Putamen (tissue), 1 donor: Measurements from ENCODE around the gene RXRB.
"Not testable (repeated sequence)": the region's sequence is repeated elsewhere in the genome, so short reads cannot be mapped to it uniquely, and the experiment has no call there.

ENCODE experiments used
- DNase-seq: peaks from one replicate; pipeline ENCODE4 v3.0.0-alpha.2; 2016; ENCODE audit warnings: low spot score

RXRB gene

DNA sequence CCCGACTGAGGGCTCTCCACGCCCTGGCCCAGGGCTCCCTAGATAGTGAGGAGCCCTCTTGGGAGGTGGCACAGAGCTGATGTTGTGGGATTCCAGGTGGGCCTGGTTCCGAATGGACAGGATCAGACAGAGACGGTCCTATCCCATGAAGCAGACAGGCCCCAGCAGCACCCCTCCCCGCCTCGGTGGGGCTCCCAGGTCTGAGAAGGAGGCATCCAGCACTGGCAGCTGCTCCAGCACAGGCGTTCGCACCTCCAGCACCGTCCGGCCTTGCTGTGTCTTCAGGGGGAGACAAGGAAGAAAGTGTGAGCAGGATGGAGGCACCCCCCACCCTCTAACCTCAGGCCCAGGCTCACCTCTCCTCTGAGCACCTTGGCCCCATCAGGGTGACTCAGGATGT lies 36.9 kb downstream of the RXRB start:
- DNase-seq, result no peak

DNA sequence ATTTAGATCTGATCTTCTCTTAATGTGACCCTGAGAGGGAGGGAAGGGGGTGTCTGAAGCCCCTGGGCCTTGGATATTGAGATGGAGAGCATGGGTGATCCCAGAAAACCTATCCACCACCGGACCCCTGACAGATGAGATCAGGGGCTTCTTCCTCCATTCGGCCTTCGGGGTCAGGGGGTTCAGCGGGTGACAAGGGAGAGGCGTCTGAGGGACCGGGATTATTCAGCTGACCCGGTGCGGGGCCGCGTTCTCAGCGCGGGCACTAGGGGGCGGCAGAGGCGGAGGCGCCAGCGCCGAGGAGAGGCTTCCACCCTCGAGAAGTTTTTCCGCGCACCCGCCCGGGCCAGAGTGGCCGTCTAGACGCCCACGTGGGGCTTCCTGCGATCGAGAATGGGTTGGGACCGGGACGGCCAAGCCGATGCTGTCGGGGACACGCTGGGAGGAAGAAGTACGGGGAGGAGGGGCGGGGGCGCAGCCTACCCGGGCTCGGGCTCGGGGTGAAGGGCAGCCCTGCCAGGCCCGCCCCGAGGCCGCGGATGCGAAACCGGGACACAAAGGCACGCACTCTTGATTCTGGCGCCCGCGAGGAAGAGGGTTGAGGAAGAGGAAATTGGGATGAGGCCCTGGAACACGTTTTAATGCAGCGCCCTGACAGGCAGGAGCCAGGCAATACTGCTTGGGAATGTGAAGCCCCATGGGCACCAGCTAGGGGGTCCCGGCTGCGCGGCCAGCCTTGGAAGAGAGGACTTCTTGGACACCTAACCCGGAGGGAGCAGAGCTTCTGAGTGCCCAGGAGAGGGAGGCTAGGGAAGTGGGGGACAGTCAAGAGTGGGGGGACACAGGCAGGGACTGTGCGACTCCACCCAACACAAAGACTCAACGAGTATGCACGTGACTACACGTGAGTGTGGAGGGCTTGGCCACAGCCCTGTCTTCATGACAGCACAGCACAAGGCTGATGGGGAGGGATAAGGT lies 38.8 kb downstream of the RXRB start:
- DNase-seq, result peak; percentile 47

DNA sequence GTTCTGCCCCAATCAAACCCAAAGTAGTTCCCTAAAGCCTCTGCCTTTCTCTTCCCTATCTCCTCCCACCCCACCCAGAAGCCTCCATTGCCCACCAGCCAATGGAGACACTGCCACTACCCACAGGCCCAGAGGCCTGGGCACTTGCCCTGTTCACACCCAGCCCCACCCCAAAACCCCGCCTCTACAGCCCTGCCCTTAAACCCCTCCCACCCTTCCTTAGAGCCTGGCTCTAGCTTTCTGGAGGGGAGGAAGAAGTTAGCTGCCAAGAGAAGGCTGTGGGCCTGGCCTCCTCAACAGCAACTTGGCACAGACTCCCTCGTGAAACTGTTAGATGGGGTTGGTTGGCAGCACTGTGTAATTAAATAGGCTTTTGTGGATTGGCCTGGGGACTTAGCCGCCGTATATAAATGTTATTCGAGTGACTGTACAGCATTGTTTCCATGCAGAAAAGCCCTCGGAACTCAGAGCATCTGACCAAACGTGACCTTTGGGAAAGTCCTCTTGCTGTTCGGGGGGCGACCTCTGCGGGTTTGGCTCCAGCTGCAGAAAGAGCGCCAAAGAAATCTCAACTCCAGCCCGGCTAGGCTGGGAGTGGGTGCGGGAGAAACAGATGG lies 39.6 kb downstream of the RXRB start:
- peak; percentile 28 for DNase-seq

DNA sequence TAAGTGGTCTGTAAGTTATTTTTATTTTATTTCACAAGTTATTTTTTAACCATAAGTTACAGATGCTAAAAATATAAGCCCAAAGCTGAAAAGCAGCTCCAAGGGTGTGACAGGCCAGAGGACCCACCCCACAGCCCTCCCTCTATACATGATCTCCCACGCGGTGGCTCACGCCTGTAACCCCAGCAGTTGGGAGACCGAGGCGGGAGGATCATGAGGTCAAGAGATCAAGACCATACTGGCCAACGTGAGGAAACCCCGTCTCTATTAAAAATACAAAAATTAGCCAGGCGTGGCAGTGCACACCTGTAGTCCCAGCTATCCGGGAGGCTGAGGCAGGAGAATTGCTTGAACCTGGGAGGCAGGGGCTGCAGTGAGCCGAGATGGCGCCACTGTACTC lies 40.4 kb downstream of the RXRB start:
- no peak for DNase-seq

DNA sequence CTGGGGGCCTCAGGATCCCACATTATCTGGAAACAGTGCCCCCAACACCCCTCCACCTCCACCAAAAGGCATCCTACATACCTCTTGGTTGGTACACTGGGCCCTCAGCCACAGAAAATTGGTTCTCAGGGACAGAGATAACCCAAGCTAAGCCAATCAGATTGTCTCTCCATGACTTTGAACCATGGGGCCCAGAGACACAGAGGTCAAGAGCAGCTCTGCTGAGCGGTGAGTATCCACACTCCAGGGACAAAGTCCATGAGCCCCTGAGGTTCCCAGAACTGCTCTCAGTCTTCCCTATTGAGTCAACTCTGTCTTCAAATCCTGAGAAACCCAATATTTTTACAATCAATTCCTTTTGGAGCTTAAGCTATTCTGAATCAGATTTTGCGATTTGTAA lies 43.5 kb downstream of the RXRB start:
- no peak for DNase-seq

- DNase-seq, result no peak
Observed at GRCh38 chr6:33156561-33156960, 43.9 kb downstream of the RXRB start.

GRCh38 chr6:33154349-33154748 lies 46.1 kb downstream of the RXRB start:
- no peak for DNase-seq

DNA sequence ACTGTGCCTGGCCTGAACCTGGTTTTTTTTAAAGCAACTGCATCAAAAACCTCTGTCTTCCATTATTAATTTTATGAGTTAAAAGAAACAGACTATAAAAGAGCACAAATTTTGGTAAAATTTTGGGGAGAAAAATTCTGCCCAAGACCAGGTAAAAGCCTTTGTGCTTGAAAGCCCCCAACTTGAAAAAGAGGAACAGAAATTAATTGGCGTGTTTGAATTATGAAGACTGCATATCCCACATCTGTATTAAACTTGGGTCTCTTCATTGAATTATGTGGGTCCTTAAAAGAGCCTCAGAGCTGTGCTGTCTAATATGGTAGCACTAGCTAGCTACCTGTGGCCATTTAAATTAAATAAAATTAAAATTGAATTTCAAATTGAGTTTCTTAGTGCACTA lies 49.4 kb downstream of the RXRB start:
- DNase-seq, result no peak

DNA sequence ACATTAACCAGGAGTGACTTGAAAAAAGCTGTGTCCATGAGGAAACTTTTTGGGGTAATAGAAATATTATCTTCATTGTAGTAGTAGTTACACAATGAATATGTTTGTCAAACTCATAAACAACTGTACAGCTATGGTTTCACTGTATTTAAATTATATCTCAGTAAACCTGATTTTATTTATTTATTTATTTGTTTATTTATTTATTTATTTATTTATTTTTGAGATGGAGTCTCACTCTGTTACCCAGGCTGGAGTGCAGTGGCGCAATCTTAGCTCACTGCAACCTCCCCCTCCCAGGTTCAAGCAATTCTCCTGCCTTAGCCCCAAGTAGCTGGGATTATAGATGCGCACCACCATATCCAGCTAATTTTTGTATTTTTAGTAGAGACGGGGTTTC lies 49.9 kb downstream of the RXRB start:
- not testable (repeated sequence) for DNase-seq

GRCh38 chr6:33147807-33148666 lies 52.4 kb downstream of the RXRB start:
- no peak for DNase-seq

DNA sequence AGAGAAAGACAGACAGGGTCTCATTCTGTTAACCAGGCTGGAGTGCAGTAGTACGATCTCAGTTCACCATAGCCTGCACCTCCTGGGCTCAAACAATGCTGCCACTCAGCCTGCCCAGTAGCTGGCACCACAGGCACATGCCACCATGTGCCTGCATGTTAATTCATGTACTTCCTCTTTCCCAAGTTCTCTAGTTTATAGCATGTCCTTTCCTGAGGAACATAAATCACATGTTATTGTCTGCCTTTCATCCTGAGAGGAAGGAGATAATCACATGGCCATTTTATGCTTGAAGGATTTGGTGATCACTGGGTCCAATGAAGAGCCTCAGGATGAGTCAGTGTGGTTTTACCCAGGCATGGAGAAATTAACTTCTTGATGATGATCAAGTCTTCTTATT lies 56.1 kb downstream of the RXRB start:
- no peak for DNase-seq
